IMR-90 (cell line): ENCODE results near the gene LAP3. TPM values are rescaled to one million over a fixed set of nuclear protein-coding genes. Genes with fewer than 3 reads are reported as not detected.

Source experiments
- ATAC-seq: fragments of 200-7000 bp; cut with Tn5 transposase; 2 replicates; pipeline ENCODE4 v1.9.1; 2020; ENCODE audit warnings: low read depth, mild to moderate bottlenecking, moderate library complexity
- BruUV-seq: library from RNA; stranded (reverse); fragments of 400-500 nt; replicated peaks from 2 replicates; lab custom pipeline; 2021; lab: Mats Ljungman, UMichigan
- CTCF ChIA-PET: fragments of 300-600 bp; formaldehyde crosslinking; extraction: SDS; loops from one replicate; lab custom pipeline; 2021; ENCODE audit warnings: antibody characterized with exemption; lab: Yijun Ruan, JAX
- POLR2A ChIA-PET: fragments of 300-600 bp; sonication (Branson Sonifier 250); formaldehyde crosslinking; loops from one replicate; lab custom pipeline; 2022; ENCODE audit warnings: antibody characterized with exemption; ENCODE audit not compliant: unreplicated experiment; lab: Charles Lee
- DNase-seq: peaks from one replicate; pipeline ENCODE4 v3.0.0; 2013
- H2AFZ ChIP-seq: replicated peaks from 2 replicates; pipeline ENCODE3; 2013; ENCODE audit warnings: low read length, mild to moderate bottlenecking; ENCODE audit not compliant: poor library complexity
- H2AK5ac ChIP-seq: 2 replicates; pipeline ENCODE4 v1.6.1; 2013; ENCODE audit warnings: low read depth, low read length, inconsistent platforms
- H2AK9ac ChIP-seq: replicated peaks from 2 replicates; pipeline ENCODE3; 2013; ENCODE audit warnings: mild to moderate bottlenecking, low read depth, low read length, moderate library complexity; ENCODE audit not compliant: poor library complexity
- H2BK120ac ChIP-seq: 2 replicates; pipeline ENCODE4 v1.6.1; 2013; ENCODE audit warnings: low read depth, low read length, inconsistent platforms
- H2BK15ac ChIP-seq: 3 replicates; pipeline ENCODE4 v1.6.1; 2013; ENCODE audit warnings: low read depth, low read length, inconsistent platforms
- H2BK20ac ChIP-seq: 2 replicates; pipeline ENCODE4 v1.6.1; 2013; ENCODE audit warnings: low read depth, mild to moderate bottlenecking, inconsistent platforms, low read length, moderate library complexity
- H2BK5ac ChIP-seq: 2 replicates; pipeline ENCODE4 v1.6.1; 2013; ENCODE audit warnings: mild to moderate bottlenecking, low read depth, low read length, inconsistent platforms; ENCODE audit not compliant: poor library complexity, severe bottlenecking
- H3K14ac ChIP-seq: replicated peaks from 2 replicates; pipeline ENCODE4 v1.6.1; 2013; ENCODE audit warnings: low read depth, low read length, inconsistent platforms
- H3K18ac ChIP-seq: 2 replicates; pipeline ENCODE4 v1.6.1; 2013; ENCODE audit warnings: low read depth, low read length, control low read depth
- H3K23ac ChIP-seq: 2 replicates; pipeline ENCODE4 v1.6.1; 2013; ENCODE audit warnings: low read depth, low read length, inconsistent platforms
- H3K27ac ChIP-seq: 2 replicates; pipeline ENCODE4 v1.5.1; 2013; ENCODE audit warnings: mild to moderate bottlenecking, control low read depth, low read length; ENCODE audit not compliant: insufficient read depth
- H3K27me3 ChIP-seq: 2 replicates; pipeline ENCODE4 v1.6.1; 2013; ENCODE audit warnings: low read length; ENCODE audit not compliant: control insufficient read depth, insufficient read depth
- H3K36me3 ChIP-seq: 2 replicates; pipeline ENCODE4 v1.6.1; 2013; ENCODE audit warnings: low read length, mixed read lengths; ENCODE audit not compliant: control insufficient read depth, insufficient read depth
- H3K4ac ChIP-seq: 2 replicates; pipeline ENCODE4 v1.6.1; 2013; ENCODE audit warnings: low read depth, low read length, inconsistent platforms
- H3K4me1 ChIP-seq: 2 replicates; pipeline ENCODE4 v1.6.1; 2013; ENCODE audit warnings: low read length, mixed read lengths; ENCODE audit not compliant: control insufficient read depth, insufficient read depth
- H3K4me2 ChIP-seq: 2 replicates; pipeline ENCODE4 v1.6.1; 2013; ENCODE audit warnings: low read depth, mild to moderate bottlenecking, control low read depth, low read length, moderate library complexity
- H3K4me3 ChIP-seq: 2 replicates; pipeline ENCODE4 v1.5.1; 2013; ENCODE audit warnings: low read depth, mild to moderate bottlenecking, control low read depth, low read length, moderate library complexity; ENCODE audit not compliant: insufficient read depth
- H3K56ac ChIP-seq: 2 replicates; pipeline ENCODE4 v1.6.1; 2013; ENCODE audit warnings: low read length, inconsistent platforms; ENCODE audit not compliant: insufficient read depth; ENCODE audit errors: extremely low read depth
- H3K79me1 ChIP-seq, 2 experiments: 2 replicates each; pipeline ENCODE4 v1.6.1; 2013; ENCODE audit warnings: low read length in 2 of 2, inconsistent platforms in 1 of 2, low read depth in 1 of 2
- H3K9ac ChIP-seq: 2 replicates; pipeline ENCODE4 v1.6.1; 2013; ENCODE audit warnings: low read depth, low read length, control low read depth
- H3K9me1 ChIP-seq: 2 replicates; pipeline ENCODE4 v1.6.1; 2013; ENCODE audit warnings: low read length, inconsistent platforms; ENCODE audit not compliant: insufficient read depth
- H3K9me3 ChIP-seq: 2 replicates; pipeline ENCODE4 v1.6.1; 2013; ENCODE audit warnings: low read length; ENCODE audit not compliant: control insufficient read depth, insufficient read depth
- H4K20me1 ChIP-seq: 2 replicates; pipeline ENCODE4 v1.6.1; 2013; ENCODE audit warnings: low read length, inconsistent platforms; ENCODE audit not compliant: insufficient read depth
- H4K5ac ChIP-seq: 2 replicates; pipeline ENCODE4 v1.6.1; 2013; ENCODE audit warnings: mild to moderate bottlenecking, low read depth, low read length, control low read depth
- H4K8ac ChIP-seq, 2 experiments: 2 replicates each; pipeline ENCODE4 v1.6.1; 2013; ENCODE audit warnings: low read depth in 2 of 2, low read length in 2 of 2, control low read depth in 1 of 2, inconsistent platforms in 1 of 2
- H4K91ac ChIP-seq: 2 replicates; pipeline ENCODE4 v1.6.1; 2013; ENCODE audit warnings: low read depth, low read length, inconsistent platforms; ENCODE audit not compliant: insufficient read depth
- BHLHE40 ChIP-seq: fragments of 150-350 bp; IDR thresholded peaks from 2 replicates; pipeline ENCODE4 v1.6.1; 2016; ENCODE audit warnings: mild to moderate bottlenecking, low read depth, low read length
- CEBPB ChIP-seq: IDR thresholded peaks from 2 replicates; pipeline ENCODE4 v1.6.1; 2012; ENCODE audit warnings: low read depth, low read length, improper control_type of control experiment
- CHD1 ChIP-seq: IDR thresholded peaks from 2 replicates; pipeline ENCODE4 v1.6.1; 2012; ENCODE audit warnings: low read depth, low read length, improper control_type of control experiment
- ELK1 ChIP-seq: fragments of 150-350 bp; IDR thresholded peaks from 2 replicates; pipeline ENCODE4 v1.6.1; 2016; ENCODE audit warnings: low read depth, mild to moderate bottlenecking, low read length, moderate library complexity, borderline replicate concordance
- FOS ChIP-seq: fragments of 150-350 bp; IDR thresholded peaks from 2 replicates; pipeline ENCODE4 v1.6.1; 2016; ENCODE audit warnings: low read depth, low read length
- MAFK ChIP-seq: IDR thresholded peaks from 2 replicates; pipeline ENCODE4 v1.6.1; 2012; ENCODE audit warnings: low read depth, low read length, improper control_type of control experiment
- MAZ ChIP-seq: IDR thresholded peaks from 2 replicates; pipeline ENCODE4 v1.6.1; 2012; ENCODE audit warnings: low read depth, mild to moderate bottlenecking, low read length, improper control_type of control experiment, moderate library complexity, borderline replicate concordance
- MXI1 ChIP-seq: IDR thresholded peaks from 2 replicates; pipeline ENCODE4 v1.6.1; 2012; ENCODE audit warnings: low read depth, mild to moderate bottlenecking, low read length, moderate library complexity, borderline replicate concordance
- NFE2L2 ChIP-seq: fragments of 150-350 bp; IDR thresholded peaks from 2 replicates; pipeline ENCODE4 v1.6.1; 2016; ENCODE audit warnings: low read depth, mild to moderate bottlenecking, low read length
- POLR2A ChIP-seq: IDR thresholded peaks from 2 replicates; pipeline ENCODE4 v1.6.1; 2012; ENCODE audit warnings: mild to moderate bottlenecking, low read depth, low read length
- RAD21 ChIP-seq: IDR thresholded peaks from 2 replicates; pipeline ENCODE4 v1.6.1; 2012; ENCODE audit warnings: low read length, improper control_type of control experiment
- RCOR1 ChIP-seq: IDR thresholded peaks from 2 replicates; pipeline ENCODE4 v1.6.1; 2012; ENCODE audit warnings: mild to moderate bottlenecking, low read length, improper control_type of control experiment; ENCODE audit not compliant: insufficient replicate concordance
- RFX5 ChIP-seq: IDR thresholded peaks from 2 replicates; pipeline ENCODE4 v1.8.0; 2012; ENCODE audit warnings: low read depth, mild to moderate bottlenecking, low read length, moderate library complexity
- SMC3 ChIP-seq: fragments of 150-350 bp; IDR thresholded peaks from 2 replicates; pipeline ENCODE4 v1.6.1; 2016; ENCODE audit warnings: low read depth, mild to moderate bottlenecking, antibody characterized with exemption, low read length, moderate library complexity
- WGBS, 2 experiments: methylation state at CpG; one replicate each; pipeline versions ENCODE4 v1.1.5 to v1.1.7; 2013; ENCODE audit warnings: missing lambda C conversion rate in 2 of 2; ENCODE audit not compliant: insufficient read length in 1 of 2; ENCODE audit errors: extremely low coverage in 2 of 2; 5-methylcytosine and 5-hydroxymethylcytosine counted together
- dilution Hi-C: fragments of 300-500 bp; cut with HindIII; formaldehyde crosslinking; loops from one replicate; pipeline ENCODE4 v1.14.3; 2018; ENCODE audit warnings: low sequenced_read_pairs; ENCODE audit not compliant: unreplicated experiment
- in situ Hi-C: fragments of 300-500 bp; cut with MboI; formaldehyde crosslinking; loops from 3 replicates; pipeline ENCODE4 v1.14.3; 2019; ENCODE audit warnings: low sequenced_read_pairs, inconsistent platforms, mixed read lengths
- intact Hi-C: fragments of 100-400 bp; cut with micrococcal nuclease; formaldehyde crosslinking; loops from 2 replicates; pipeline ENCODE4 v1.10.0; 2022
- polyA plus RNA-seq, 3 experiments: library from polyadenylated mRNA; depleted of rRNA; stranded (reverse); fragments of >200 nt; gene quantifications; 2 replicates each; pipeline ENCODE4 v1.2.3, GENCODE V29; 2012; ENCODE audit warnings: low replicate concordance in 1 of 3
- total RNA-seq: library from RNA; depleted of rRNA; stranded (reverse); fragments of >200 nt; gene quantifications from 2 replicates; pipeline ENCODE4 v1.2.3, GENCODE V29; 2012
- TF ChIP-seq, protein P1 (sequence below): conservative IDR thresholded peaks from 2 replicates; pipeline ENCODE4 v1.5.1; 2012; ENCODE audit warnings: mild to moderate bottlenecking, low read depth, low read length, improper control_type of control experiment
- TF ChIP-seq, protein P2 (sequence below): fragments of 150-350 bp; IDR thresholded peaks from 2 replicates; pipeline ENCODE4 v1.6.1; 2017; ENCODE audit warnings: mild to moderate bottlenecking, antibody characterized with exemption, low read length, low read depth

Gene LAP3
- total and polyA plus RNA-seq, 2 of the 4 experiments (the other 2 are of a cell fraction), result 57.9 to 91.6 TPM

GRCh38 chr4:17635056-17635455 is 58.1 kb downstream of the LAP3 start:
- Histone ChIP-seq H3K18ac (no peak overlapping the region), H2BK120ac (no peak overlapping the region), H4K5ac (no peak overlapping the region), H4K8ac (no peak overlapping the region), H2BK5ac (no peak overlapping the region), H3K4me3 (no peak overlapping the region), H2BK15ac (no peak overlapping the region), H3K56ac (no peak overlapping the region), H3K9ac (no peak overlapping the region), H3K4me1 (no peaks in the 10 kb centered on the region), H3K27ac (no peak overlapping the region), H3K79me1 (0 out of 4 replicates have a peak, but pooled peaks cover 2 to 7% of the 10 kb centered on the region in 2 experiments), H4K91ac (no peak overlapping the region), H4K20me1 (peaks cover 4% of the 10 kb centered on the region; the same call in 1 of the 2 replicates), H2AK9ac (no peak overlapping the region), H3K4ac (no peak overlapping the region), H3K27me3 (no peaks in the 10 kb centered on the region), H2AFZ (no peak overlapping the region), H3K9me3 (no peaks in the 10 kb centered on the region), H2AK5ac (no peak overlapping the region), H3K4me2 (no peak overlapping the region), H3K9me1 (no peaks in the 10 kb centered on the region), H3K23ac (no peak overlapping the region), H2BK20ac (no peak overlapping the region), H3K36me3 (peaks cover 32% of the 10 kb centered on the region), H3K14ac (no peak overlapping the region)
- dilution Hi-C loops (no loop called here), intact Hi-C loops (loop anchor here (5.0 kb wide), 1 partner anchor 177 kb away; the partner anchor contains the start of genes DCAF16 and NCAPG), in situ Hi-C loops (loop anchor here (25.0 kb wide), 1 partner anchor 952 kb away; no protein-coding TSS in a partner anchor)
- ATAC-seq (no peak), DNase-seq (no peak)
- CTCF ChIA-PET, result interaction anchor here (2.3 kb wide), 1 partner anchor 86 kb away, joined by 7 read pairs; no protein-coding TSS in a partner anchor
- BruUV-seq, result no TSS peak
- TF ChIP-seq, protein P1, sequence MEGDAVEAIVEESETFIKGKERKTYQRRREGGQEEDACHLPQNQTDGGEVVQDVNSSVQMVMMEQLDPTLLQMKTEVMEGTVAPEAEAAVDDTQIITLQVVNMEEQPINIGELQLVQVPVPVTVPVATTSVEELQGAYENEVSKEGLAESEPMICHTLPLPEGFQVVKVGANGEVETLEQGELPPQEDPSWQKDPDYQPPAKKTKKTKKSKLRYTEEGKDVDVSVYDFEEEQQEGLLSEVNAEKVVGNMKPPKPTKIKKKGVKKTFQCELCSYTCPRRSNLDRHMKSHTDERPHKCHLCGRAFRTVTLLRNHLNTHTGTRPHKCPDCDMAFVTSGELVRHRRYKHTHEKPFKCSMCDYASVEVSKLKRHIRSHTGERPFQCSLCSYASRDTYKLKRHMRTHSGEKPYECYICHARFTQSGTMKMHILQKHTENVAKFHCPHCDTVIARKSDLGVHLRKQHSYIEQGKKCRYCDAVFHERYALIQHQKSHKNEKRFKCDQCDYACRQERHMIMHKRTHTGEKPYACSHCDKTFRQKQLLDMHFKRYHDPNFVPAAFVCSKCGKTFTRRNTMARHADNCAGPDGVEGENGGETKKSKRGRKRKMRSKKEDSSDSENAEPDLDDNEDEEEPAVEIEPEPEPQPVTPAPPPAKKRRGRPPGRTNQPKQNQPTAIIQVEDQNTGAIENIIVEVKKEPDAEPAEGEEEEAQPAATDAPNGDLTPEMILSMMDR, result no peak
- no peak for TF ChIP-seq RCOR1
- no peak for TF ChIP-seq RAD21
- TF ChIP-seq CEBPB, result no peak
- no peak for TF ChIP-seq SMC3
- no peak for TF ChIP-seq BHLHE40
- TF ChIP-seq POLR2A, result no peak
- TF ChIP-seq RFX5, result no peak
- TF ChIP-seq, protein P2, sequence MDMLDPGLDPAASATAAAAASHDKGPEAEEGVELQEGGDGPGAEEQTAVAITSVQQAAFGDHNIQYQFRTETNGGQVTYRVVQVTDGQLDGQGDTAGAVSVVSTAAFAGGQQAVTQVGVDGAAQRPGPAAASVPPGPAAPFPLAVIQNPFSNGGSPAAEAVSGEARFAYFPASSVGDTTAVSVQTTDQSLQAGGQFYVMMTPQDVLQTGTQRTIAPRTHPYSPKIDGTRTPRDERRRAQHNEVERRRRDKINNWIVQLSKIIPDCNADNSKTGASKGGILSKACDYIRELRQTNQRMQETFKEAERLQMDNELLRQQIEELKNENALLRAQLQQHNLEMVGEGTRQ, result no peak
- TF ChIP-seq NFE2L2, result no peak
- no peak for TF ChIP-seq CHD1
- TF ChIP-seq MXI1, result no peak
- TF ChIP-seq MAZ, result no peak
- TF ChIP-seq FOS, result no peak
- no peak for TF ChIP-seq MAFK
- TF ChIP-seq ELK1, result no peak
- no CpG with 5 or more reads among the region's 4 CpGs for WGBS, 2 experiments
- POLR2A ChIA-PET, result no interaction called here
